Stimulated activated CD8-positive, alpha-beta memory T cell treated with anti-CD3 and anti-CD28 coated beads, Interleukin-12 subunit alpha, Interleukin-12 subunit beta, amount 100 ng/mL, for 24 hours (primary cell): ENCODE measurements around the gene SLC6A11.

ENCODE experiments used
- DNase-seq: peaks from one replicate; pipeline ENCODE4 v3.0.0-alpha.2; 2020; ENCODE audit errors: extremely low read depth

The SLC6A11 gene

GRCh38 chr3:10816019-10816862 lies at the start of gene SLC6A11:
TSS of gene SLC6A11 (plus strand) at chr3:10816228. CDS start at chr3:10816266, 38 bp downstream.
- no peak for DNase-seq

GRCh38 chr3:10768708-10769394 lies 47.2 kb upstream of the SLC6A11 start:
- no peak for DNase-seq

- no peak for DNase-seq
These were observed 45.5 kb upstream of the SLC6A11 start for GRCh38 chr3:10770547-10770946.

GRCh38 chr3:10770981-10771380 lies 45.0 kb upstream of the SLC6A11 start:
- no peak for DNase-seq

GRCh38 chr3:10771486-10772270 lies 44.4 kb upstream of the SLC6A11 start:
- DNase-seq = no peak

GRCh38 chr3:10772271-10773161 lies 43.5 kb upstream of the SLC6A11 start:
- DNase-seq = no peak

- DNase-seq = no peak
These were observed 41.8 kb upstream of the SLC6A11 start for GRCh38 chr3:10774129-10774670.

GRCh38 chr3:10774825-10775224 lies 41.2 kb upstream of the SLC6A11 start:
- DNase-seq = no peak

- no peak for DNase-seq
These were observed 40.8 kb upstream of the SLC6A11 start for GRCh38 chr3:10775259-10775658.

GRCh38 chr3:10775828-10776227 lies 40.2 kb upstream of the SLC6A11 start:
- no peak for DNase-seq

- DNase-seq = no peak
These were observed 38.4 kb upstream of the SLC6A11 start for GRCh38 chr3:10777627-10778026.

- DNase-seq = no peak
These were observed 37.3 kb upstream of the SLC6A11 start for GRCh38 chr3:10778492-10779292.

GRCh38 chr3:10779293-10779805 lies 36.7 kb upstream of the SLC6A11 start:
- DNase-seq = no peak

GRCh38 chr3:10780243-10780642 lies 35.8 kb upstream of the SLC6A11 start:
- no peak for DNase-seq

GRCh38 chr3:10780922-10781321 lies 35.1 kb upstream of the SLC6A11 start:
- no peak for DNase-seq

- DNase-seq = no peak
These were observed 34.0 kb upstream of the SLC6A11 start for GRCh38 chr3:10781981-10782380.

- no peak for DNase-seq
These were observed 32.4 kb upstream of the SLC6A11 start for GRCh38 chr3:10783360-10784351.

GRCh38 chr3:10786640-10787039 lies 29.4 kb upstream of the SLC6A11 start:
- no peak for DNase-seq

GRCh38 chr3:10788451-10788850 lies 27.6 kb upstream of the SLC6A11 start:
- DNase-seq = no peak
